ENCODE results near the gene TWSG1. TPM values are rescaled to one million over a fixed set of nuclear protein-coding genes. Genes with fewer than 3 reads are reported as not detected.
"Not testable (repeated sequence)": the region's sequence is repeated elsewhere in the genome, so short reads cannot be mapped to it uniquely, and the experiment has no call there.

TWSG1 gene
- total RNA-seq, 2 experiments from 2014 or later: 7.8 to 8.9 TPM

- POLR2A ChIA-PET; H3K9me3 Mint-ChIP-seq (ENCODE audit: insufficient read depth); DNase-seq; H3K36me3 Mint-ChIP-seq (ENCODE audit: low read depth); H3K27ac Mint-ChIP-seq; H3K4me1 Mint-ChIP-seq (ENCODE audit: low read depth); H3K4me3 Mint-ChIP-seq; ATAC-seq; H3K27me3 Mint-ChIP-seq (ENCODE audit: low read depth): not testable (repeated sequence)
- CTCF ChIA-PET: interaction anchor here (1.0 to 1.9 kb wide), 2 partner anchors 15 to 114 kb away, joined by 3 to 9 read pairs; no protein-coding TSS in a partner anchor
Measured at GRCh38 chr18:9402358-9403007, 67.9 kb downstream of the TWSG1 start.

GRCh38 chr18:9403795-9404564, 69.4 kb downstream of the TWSG1 start:
- CTCF ChIA-PET: interaction anchor here (0.8 to 1.9 kb wide), 2 partner anchors 112 to 331 kb away, joined by 3 to 9 read pairs; no protein-coding TSS in a partner anchor

GRCh38 chr18:9404565-9405060, 70.0 kb downstream of the TWSG1 start:
- Mint-ChIP-seq H3K27ac (peak overlapping the region; percentile 52), H3K4me3 (peak overlapping the region; percentile 66), H3K9me3 (ENCODE audit: insufficient read depth) (no peaks in the 10 kb centered on the region), H3K27me3 (ENCODE audit: low read depth) (no peaks in the 10 kb centered on the region), H3K4me1 (ENCODE audit: low read depth) (peaks cover 7% of the 10 kb centered on the region), H3K36me3 (ENCODE audit: low read depth) (no peaks in the 10 kb centered on the region)
- DNase-seq: peak; percentile 46
- CTCF ChIA-PET: no interaction called here
- ATAC-seq: peak; percentile 58
- POLR2A ChIA-PET: no interaction called here

More at GRCh38 chr18:9403795-9404564, 69.4 kb downstream of the TWSG1 start:
- Mint-ChIP-seq H3K27me3 (ENCODE audit: low read depth) (no peaks in the 10 kb centered on the region), H3K9me3 (ENCODE audit: insufficient read depth) (no peaks in the 10 kb centered on the region), H3K36me3 (ENCODE audit: low read depth) (peaks cover under 1% of the 10 kb centered on the region), H3K4me1 (ENCODE audit: low read depth) (peaks cover 7% of the 10 kb centered on the region), H3K4me3 (peak overlapping the region; percentile 66), H3K27ac (peak overlapping the region; percentile 52)
- POLR2A ChIA-PET: no interaction called here
- ATAC-seq: no peak
- DNase-seq: no peak

- CTCF ChIA-PET: no interaction called here
- POLR2A ChIA-PET: no interaction called here
- no peak overlapping the region for H3K4me3 Mint-ChIP-seq
Measured at GRCh38 chr18:9405130-9405529, 70.6 kb downstream of the TWSG1 start.

GRCh38 chr18:9405977-9406376, 71.4 kb downstream of the TWSG1 start:
- peaks cover 7% of the 10 kb centered on the region for H3K4me1 Mint-ChIP-seq (ENCODE audit: low read depth)
- ATAC-seq: no peak
- ChIA-PET CTCF (no interaction called here), POLR2A (no interaction called here)
- no peak overlapping the region for H3K4me3 Mint-ChIP-seq
- H3K9me3 Mint-ChIP-seq (ENCODE audit: insufficient read depth): no peaks in the 10 kb centered on the region
- H3K27ac Mint-ChIP-seq: no peak overlapping the region
- DNase-seq: no peak
- H3K27me3 Mint-ChIP-seq (ENCODE audit: low read depth): no peaks in the 10 kb centered on the region
- H3K36me3 Mint-ChIP-seq (ENCODE audit: low read depth): no peaks in the 10 kb centered on the region

More at GRCh38 chr18:9405130-9405529, 70.6 kb downstream of the TWSG1 start:
- Mint-ChIP-seq H3K27ac (no peak overlapping the region), H3K27me3 (ENCODE audit: low read depth) (no peaks in the 10 kb centered on the region), H3K9me3 (ENCODE audit: insufficient read depth) (no peaks in the 10 kb centered on the region), H3K4me1 (ENCODE audit: low read depth) (peaks cover 7% of the 10 kb centered on the region), H3K36me3 (ENCODE audit: low read depth) (no peaks in the 10 kb centered on the region)
- no peak for ATAC-seq
- no peak for DNase-seq

- Mint-ChIP-seq H3K4me3 (no peak overlapping the region), H3K36me3 (ENCODE audit: low read depth) (no peaks in the 10 kb centered on the region), H3K4me1 (ENCODE audit: low read depth) (no peaks in the 10 kb centered on the region), H3K27ac (no peak overlapping the region), H3K27me3 (ENCODE audit: low read depth) (no peaks in the 10 kb centered on the region), H3K9me3 (ENCODE audit: insufficient read depth) (no peaks in the 10 kb centered on the region)
- ChIA-PET CTCF (no interaction called here), POLR2A (no interaction called here)
- DNase-seq (no peak), ATAC-seq (no peak)
Measured at GRCh38 chr18:9410515-9410914, 75.9 kb downstream of the TWSG1 start.

- H3K27me3 Mint-ChIP-seq (ENCODE audit: low read depth): no peaks in the 10 kb centered on the region
- ATAC-seq (no peak), DNase-seq (no peak)
- H3K9me3 Mint-ChIP-seq (ENCODE audit: insufficient read depth): no peaks in the 10 kb centered on the region
- H3K4me1 Mint-ChIP-seq (ENCODE audit: low read depth): no peaks in the 10 kb centered on the region
- ChIA-PET CTCF (no interaction called here), POLR2A (no interaction called here)
- no peaks in the 10 kb centered on the region for H3K36me3 Mint-ChIP-seq (ENCODE audit: low read depth)
- no peak overlapping the region for H3K4me3 Mint-ChIP-seq
- H3K27ac Mint-ChIP-seq: no peak overlapping the region
Measured at GRCh38 chr18:9413576-9413975, 79.0 kb downstream of the TWSG1 start.

- no peaks in the 10 kb centered on the region for H3K4me1 Mint-ChIP-seq (ENCODE audit: low read depth)
- ChIA-PET POLR2A (no interaction called here), CTCF (interaction anchor here (1.2 kb wide), 1 partner anchor 10 kb away, joined by 3 read pairs; no protein-coding TSS in a partner anchor)
- no peak overlapping the region for H3K4me3 Mint-ChIP-seq
- H3K27me3 Mint-ChIP-seq (ENCODE audit: low read depth): no peaks in the 10 kb centered on the region
- ATAC-seq (no peak), DNase-seq (no peak)
- no peaks in the 10 kb centered on the region for H3K36me3 Mint-ChIP-seq (ENCODE audit: low read depth)
- H3K9me3 Mint-ChIP-seq (ENCODE audit: insufficient read depth): no peaks in the 10 kb centered on the region
- no peak overlapping the region for H3K27ac Mint-ChIP-seq
Measured at GRCh38 chr18:9416563-9417072, 82.0 kb downstream of the TWSG1 start.

GRCh38 chr18:9417073-9417851, 82.7 kb downstream of the TWSG1 start:
- DNase-seq (no peak), ATAC-seq (no peak)
- H3K4me1 Mint-ChIP-seq (ENCODE audit: low read depth): no peaks in the 10 kb centered on the region
- H3K9me3 Mint-ChIP-seq (ENCODE audit: insufficient read depth): no peaks in the 10 kb centered on the region
- H3K27me3 Mint-ChIP-seq (ENCODE audit: low read depth): no peaks in the 10 kb centered on the region
- ChIA-PET POLR2A (no interaction called here), CTCF (interaction anchor here (1.1 kb wide), 1 partner anchor 15 kb away, joined by 3 read pairs; no protein-coding TSS in a partner anchor)
- no peak overlapping the region for H3K4me3 Mint-ChIP-seq
- no peak overlapping the region for H3K27ac Mint-ChIP-seq
- H3K36me3 Mint-ChIP-seq (ENCODE audit: low read depth): no peaks in the 10 kb centered on the region

- no peaks in the 10 kb centered on the region for H3K27me3 Mint-ChIP-seq (ENCODE audit: low read depth)
- ATAC-seq (no peak), DNase-seq (no peak)
- H3K4me1 Mint-ChIP-seq (ENCODE audit: low read depth): no peaks in the 10 kb centered on the region
- POLR2A ChIA-PET: interaction anchor here (0.6 kb wide), 1 partner anchor 607 kb away, joined by 3 read pairs; no protein-coding TSS in a partner anchor
- CTCF ChIA-PET: interaction anchor here (1.1 kb wide), 1 partner anchor 16 kb away, joined by 3 read pairs; no protein-coding TSS in a partner anchor
- no peaks in the 10 kb centered on the region for H3K36me3 Mint-ChIP-seq (ENCODE audit: low read depth)
- H3K27ac Mint-ChIP-seq: no peak overlapping the region
- H3K9me3 Mint-ChIP-seq (ENCODE audit: insufficient read depth): no peaks in the 10 kb centered on the region
- H3K4me3 Mint-ChIP-seq: no peak overlapping the region
Measured at GRCh38 chr18:9418047-9418690, 83.6 kb downstream of the TWSG1 start.

GRCh38 chr18:9419956-9420631, 85.5 kb downstream of the TWSG1 start:
- no peak overlapping the region for H3K27ac Mint-ChIP-seq
- no peak overlapping the region for H3K4me3 Mint-ChIP-seq
- no peaks in the 10 kb centered on the region for H3K9me3 Mint-ChIP-seq (ENCODE audit: insufficient read depth)
- no peaks in the 10 kb centered on the region for H3K36me3 Mint-ChIP-seq (ENCODE audit: low read depth)
- no peaks in the 10 kb centered on the region for H3K4me1 Mint-ChIP-seq (ENCODE audit: low read depth)
- ChIA-PET CTCF (no interaction called here), POLR2A (no interaction called here)
- DNase-seq: no peak
- H3K27me3 Mint-ChIP-seq (ENCODE audit: low read depth): no peaks in the 10 kb centered on the region
- ATAC-seq: no peak
